Measurements from ENCODE around the gene TRIM71.
A peak's percentile ranks its signal among the peaks of the same experiment; 100 is the strongest.
"Not testable (repeated sequence)": the region's sequence is repeated elsewhere in the genome, so short reads cannot be mapped to it uniquely, and the experiment has no call there.

TRIM71 gene

DNA sequence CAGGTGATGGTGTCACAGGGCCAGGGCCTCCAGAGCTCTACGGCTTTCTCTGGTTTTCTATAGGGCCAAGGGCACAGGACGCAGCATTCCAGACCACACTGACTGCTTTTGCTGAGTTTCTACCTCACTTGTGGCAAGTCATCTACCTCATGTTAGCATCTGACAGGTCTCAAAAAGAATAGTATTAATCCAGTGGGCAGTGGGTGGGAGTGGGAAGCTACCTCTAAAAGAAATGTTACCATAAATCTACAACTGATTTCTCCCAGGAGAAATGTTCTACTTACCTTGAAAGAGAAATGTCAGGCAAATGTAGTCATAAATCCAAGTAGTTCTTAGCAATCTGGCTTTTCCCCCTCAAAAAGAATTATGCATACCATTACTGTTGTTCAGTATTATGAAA, 77.9 kb downstream of the TRIM71 start:
- no peak for DNase-seq

DNA sequence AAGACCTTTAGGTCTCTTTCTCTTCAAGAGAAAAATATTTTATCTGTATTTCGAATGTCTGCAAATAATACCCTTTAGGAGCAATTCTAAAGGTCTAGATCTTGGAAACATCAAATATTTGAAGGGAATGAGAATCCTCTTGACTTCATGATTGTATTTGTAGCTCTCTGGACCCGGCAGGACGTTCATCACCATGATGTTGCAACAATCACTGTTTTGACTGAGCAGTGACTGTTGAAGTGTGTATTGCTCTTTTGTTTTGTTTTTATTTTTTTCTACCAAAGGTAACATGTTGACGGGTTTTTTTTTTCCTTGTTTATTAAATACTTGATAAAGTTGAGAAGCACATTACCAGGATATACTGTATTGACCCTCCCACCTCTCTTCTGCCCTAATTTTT, 78.3 kb downstream of the TRIM71 start:
- DNase-seq, result no peak

DNA sequence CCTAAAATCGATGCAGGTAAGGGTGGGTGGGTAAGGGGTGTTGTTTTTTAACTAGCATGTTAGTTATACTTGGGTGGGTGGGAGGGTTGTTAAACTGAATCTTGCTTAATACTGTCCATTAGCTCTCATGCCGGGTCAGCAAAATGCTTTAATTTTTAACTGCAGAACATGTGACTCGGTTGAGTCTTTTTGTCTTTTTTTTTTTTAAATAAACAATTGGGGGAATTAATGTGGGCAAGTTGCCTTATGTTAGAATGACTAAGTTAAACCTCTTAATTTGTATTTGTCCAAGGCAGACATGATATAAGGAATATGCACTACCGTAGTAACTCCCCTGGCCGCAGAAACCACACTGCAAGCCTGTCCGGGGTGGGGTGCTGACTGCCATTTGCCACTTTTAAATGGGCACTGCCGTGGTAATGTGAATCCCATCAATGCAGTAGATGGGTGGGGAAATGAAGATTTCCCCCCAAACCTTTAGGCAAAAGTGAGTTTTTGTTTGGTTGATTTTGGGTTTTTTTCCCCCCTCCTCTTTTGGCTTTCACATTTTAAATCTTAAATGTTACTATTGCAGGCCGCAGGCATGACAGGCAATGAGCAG, 79.3 kb downstream of the TRIM71 start:
- no peak for DNase-seq

DNA sequence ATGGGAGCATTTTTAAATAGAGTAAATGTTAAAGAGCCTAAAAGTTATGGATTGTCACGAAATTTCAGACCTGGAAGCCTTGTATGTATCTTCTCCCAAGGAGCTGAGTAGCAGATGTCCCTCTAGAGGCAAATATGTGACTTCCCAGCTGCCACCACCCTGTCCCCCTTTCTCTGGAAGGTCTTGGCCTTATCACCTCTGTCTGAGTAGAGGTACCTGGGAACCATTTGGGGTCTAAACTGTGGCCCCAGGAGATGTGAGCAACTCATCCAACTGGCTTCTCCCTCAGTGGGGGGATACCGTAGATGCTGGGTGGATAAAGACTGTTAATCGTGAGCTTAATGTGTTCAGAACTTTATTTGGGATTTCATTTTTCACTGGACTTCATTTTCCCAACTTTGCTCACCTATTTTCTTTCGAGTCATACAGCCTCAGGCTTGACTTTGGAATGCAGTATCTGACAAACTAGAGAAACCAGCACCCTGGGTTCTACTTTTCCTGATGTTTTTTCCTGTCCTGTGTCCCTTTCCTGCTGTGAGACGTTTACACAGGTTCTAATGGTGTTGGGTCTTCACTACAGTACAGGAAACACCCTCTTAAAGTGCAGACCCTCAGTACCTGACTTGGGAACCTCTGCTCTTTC, 80.3 kb downstream of the TRIM71 start:
- DNase-seq, result no peak

DNA sequence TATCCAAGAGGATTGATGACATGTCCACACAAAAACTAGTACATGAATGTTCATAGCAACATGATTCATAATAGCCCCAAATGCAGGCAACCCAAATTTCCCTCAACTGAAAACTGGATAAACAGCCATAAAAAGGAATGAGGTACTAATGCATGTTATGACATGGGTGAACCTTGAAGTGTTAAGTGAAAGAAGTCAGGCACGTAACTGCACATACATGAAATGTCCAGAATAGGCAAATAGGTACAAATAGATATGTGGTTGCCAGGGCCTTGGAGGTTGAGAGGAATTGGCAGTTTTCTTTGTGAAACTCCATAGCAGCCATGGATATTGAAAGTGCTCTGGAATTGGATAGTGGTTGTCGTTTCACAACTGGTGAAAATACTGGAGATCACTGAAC, 81.5 kb downstream of the TRIM71 start:
- no peak for DNase-seq

DNA sequence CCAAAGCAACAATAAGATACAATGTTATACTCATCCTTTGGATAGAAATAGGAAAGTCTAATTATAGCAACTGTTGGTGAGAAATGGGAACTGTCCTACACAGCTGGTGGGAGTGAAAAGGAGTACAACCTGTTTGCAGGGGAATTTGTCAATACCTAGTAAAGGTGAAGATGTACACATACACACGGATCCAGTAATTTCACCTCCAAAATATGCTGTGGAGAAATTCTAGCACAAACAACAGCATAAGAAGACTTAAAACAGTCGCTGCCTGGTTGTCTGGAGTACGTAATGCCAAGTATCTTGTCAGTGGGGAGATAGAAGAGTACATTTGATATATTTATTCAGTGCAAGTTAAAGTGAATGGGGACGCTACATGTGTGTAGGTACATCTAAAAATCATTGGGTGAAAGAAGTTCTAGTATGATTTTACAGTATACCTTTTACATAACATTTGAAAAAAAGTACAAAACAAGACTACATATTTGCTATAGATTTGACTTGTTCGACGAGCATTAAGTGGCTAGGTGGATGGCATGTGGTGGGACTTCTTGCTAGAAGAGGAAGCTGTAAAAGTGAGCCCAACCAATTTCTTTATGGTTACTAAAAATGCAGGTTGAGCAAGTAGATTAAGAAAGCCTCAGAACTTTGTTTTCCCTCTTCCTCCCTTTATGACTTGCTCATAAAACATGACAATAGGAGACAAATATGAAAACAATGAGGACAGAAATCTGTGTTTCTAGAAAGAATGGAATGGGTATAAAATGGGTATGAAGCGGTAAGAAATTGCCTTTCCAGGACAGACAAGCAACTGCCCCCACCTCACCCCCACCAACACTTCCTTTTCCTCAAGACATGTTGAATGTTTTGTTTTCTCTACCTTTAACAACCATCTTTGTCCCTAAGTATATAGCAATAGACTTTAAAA, 83.5 kb downstream of the TRIM71 start:
- DNase-seq, result no peak

DNA sequence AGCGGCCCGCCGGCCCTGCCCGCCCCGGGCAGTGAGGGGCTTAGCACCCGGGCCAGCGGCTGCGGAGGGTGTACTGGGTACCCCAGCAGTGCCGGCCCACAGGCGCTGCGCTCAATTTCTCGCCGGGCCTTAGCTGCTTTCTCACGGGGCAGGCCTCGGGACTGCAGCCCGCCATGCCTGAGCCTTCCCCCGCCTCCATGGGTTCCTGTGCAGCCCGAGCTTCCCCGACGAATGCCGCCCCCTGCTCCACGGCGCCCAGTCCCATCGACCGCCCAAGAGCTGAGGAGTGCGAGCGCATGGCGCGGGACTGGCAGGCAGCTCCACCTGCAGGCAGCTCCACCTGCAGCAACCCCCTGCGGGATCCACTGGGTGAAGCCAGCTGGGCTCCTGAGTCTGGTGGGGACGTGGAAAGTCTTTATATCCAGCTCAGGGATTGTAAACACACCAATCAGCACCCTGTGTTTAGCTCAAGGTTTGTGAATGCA, 85.1 kb downstream of the TRIM71 start:
- peak; percentile 9 for DNase-seq

DNA sequence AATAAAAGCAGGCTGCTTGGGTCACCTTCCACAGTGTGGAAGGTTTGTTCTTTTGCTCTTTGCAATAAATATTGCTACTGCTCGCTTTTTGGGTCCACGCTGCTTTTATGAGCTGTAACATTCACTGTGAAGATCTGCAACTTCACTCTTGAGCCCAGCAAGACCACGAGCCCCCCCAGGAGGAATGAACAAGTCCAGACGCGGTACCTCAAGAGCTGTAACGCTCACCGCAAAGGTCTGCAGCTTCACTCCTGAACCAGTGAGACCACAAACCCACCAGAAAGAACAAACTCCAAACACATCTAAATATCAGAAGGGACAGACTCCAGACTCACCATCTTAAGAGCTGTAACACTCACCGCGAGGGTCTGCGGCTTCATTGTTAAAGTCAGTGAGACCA, 86.2 kb downstream of the TRIM71 start:
- no peak for DNase-seq

DNA sequence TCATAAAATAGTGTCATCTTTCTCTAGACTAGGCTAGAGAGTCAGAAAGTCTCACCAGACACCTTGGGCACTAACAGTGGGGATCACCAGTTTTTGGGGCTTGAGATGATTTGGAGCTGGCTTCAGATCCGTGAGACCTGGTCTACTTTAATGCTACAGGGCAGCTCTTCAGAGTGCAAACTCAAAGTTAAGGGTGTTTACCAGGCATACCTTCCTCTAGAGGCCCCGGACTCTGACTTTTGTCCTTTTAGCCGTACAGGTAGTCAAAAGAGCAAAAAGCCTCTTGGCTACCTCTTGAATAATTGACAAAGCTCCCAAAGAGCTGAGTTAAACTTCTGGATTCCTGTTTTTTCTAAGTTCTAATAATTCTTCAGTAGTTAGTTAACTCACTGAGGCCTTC, 92.2 kb downstream of the TRIM71 start:
- no peak for DNase-seq

DNA sequence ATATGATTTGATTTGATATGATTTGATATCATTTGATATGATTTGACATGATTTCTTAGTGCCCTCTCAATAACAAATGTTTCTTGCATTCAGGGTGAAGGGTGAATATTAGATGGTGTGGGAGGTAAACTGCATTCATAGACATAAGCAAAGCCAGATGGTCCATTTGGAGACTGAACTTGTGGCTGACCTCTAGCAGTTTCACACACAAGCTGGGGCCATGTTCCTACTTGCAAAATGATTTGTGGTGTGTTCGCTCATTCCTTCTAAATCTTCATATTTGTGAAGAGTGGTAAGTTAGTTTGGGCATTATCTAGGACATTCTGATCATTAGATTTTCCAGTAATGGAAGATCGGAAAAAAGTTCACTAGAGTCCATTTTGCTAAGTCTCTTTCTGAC, 93.2 kb downstream of the TRIM71 start:
- no peak for DNase-seq

DNA sequence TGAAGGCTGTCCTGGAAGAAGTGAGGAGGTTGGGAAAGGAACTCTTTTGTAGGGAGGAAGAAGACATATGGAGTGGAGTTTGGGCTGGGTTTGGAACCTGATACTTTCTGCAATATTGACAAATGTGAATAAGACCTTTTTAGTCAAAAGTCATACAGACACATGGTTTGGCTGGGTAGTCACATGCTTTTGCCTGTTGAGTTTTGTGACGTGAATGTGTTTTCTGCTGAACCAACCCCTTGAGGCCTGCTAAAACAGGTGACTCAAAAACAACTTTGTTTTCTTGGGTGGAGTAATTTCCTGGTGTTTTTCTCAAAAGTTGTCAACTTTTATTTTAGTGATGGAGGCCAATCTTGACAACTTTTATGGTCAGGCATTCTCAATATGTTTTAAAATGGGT, 94.2 kb downstream of the TRIM71 start:
- DNase-seq, result peak; percentile 14

DNA sequence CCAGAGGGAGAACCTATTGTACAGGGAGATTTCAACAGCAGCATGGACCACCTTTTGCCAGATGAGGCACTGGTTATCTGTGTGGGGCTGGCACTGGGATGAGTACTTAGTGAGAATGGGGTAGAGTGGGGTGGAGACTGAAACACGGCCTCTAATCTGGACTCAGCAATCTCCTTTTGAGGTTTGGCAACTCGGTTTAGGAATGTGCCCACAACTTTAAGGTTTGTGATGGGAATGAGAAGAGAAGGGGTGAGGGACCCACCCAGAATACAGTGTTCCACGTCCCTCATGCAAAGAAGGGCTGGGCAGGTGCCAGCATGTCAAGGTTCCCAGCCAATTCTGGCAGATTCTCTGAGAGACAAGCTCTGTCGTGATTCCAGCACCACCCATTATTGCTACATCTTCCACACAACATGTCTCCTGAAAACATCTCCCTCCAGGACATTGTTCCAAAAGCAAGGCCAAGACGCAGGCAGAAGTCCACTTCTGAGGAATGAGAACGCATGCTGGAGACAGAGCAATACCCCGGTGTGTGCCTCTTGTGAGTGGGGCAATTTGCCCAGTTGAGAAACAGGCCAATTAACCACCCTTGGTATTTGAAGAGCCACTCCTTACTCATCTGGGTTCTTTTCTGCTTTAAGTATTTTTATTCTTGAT, 96.1 kb downstream of the TRIM71 start:
- no peak for DNase-seq

DNA sequence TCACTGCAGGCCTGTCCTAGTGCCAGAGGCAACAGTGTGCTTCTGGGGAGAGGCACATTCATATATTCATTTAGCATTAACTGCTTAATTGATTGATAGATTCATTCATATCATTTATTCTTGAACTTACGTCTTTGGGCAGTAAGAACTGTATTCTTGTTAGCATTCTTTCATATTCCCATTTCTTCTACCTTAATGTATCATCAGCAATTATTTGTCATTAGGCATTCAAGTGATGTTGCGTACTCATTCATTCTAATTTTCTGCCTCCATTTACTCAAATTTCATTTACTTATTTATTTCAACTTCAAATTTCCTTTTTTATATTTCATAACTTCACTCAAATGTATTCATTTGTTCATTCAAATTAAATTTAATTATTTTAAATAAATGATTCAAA, 102.1 kb downstream of the TRIM71 start:
- DNase-seq, result no peak

DNA sequence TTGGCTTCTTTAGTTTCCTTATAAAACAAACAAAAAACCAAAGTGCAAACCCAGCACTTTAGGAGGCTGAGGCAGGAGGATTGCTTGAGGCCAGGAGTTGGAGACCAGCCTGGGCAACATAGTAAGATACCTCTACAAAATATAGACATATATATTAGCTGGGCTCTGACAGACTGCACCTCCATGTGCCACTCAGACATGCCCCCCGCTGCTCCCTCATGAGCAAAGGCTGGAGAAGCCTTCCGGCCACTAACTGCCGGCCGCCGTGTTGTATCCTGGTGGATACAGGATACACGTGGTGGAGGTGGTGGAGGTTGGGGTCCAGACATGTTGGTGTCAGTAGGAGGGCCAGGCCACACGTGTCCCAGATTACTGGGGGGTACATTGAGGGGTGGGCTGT, 104.3 kb downstream of the TRIM71 start:
- DNase-seq, result no peak

DNA sequence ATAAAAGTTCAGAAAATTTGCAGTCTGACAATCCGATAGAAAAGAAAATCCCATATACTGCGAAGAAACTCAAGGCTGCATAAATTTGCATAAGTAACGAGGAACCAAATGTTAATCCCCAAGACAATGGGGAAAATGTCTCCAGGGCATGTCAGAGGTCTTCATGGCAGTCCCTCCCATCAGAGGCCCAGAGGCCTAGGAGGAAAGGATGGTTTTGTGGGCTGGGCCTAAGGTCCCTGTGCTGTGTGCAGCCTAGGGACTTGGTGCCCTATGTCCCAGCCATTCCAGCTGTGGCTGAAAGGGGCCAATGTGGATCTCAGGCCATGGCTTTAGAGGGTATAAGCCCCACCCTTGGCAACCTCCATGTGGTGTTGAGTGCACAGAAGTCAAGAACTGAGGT, 112.4 kb downstream of the TRIM71 start:
- DNase-seq, result no peak

DNA sequence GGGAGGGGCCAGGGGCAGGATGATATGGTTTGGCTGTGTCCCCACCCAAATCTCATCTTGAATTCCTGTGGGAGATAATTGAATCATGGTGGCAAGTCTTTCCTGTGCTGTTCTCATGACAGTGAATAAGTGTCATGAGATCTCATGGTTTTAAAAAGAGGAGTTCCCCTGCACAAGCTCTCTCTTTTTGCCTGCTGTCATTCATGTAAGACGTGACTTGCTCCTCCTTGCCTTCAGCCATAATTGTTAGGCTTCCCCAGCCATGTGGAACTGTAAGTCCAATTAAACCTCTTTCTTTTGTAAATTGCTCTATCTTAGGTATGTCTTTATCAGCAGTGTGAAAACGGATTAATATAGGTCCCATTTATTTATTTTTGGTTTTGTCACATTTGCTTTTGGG, 113.5 kb downstream of the TRIM71 start:
- not testable (repeated sequence) for DNase-seq

DNA sequence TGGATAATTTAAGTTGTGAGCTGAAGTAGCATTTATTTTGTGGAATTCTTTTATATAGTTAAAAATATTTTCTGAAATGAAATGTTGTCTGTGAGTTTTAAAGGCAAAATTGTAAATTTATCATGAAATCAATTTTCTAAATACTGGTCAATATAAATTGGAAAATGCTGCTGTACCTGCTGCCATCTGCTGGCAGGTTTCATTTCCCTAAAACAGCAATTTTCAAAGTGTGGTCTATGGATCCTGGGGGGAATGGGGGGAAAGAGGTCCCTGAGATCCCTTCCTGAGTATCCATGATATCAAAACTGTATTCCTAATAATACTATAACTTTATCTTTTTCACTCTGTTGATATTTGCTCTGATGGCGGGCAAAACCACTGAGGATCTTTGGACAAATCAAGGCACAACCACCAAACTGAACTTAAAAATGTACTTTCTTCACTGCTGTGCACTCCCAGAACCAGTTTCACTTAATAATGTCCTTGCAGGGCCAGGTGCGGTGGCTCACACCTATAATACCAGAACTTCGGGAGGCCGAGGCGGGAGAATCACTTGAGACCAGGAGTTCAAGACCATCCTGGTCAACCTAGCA, 116.4 kb downstream of the TRIM71 start:
- DNase-seq, result no peak

DNA sequence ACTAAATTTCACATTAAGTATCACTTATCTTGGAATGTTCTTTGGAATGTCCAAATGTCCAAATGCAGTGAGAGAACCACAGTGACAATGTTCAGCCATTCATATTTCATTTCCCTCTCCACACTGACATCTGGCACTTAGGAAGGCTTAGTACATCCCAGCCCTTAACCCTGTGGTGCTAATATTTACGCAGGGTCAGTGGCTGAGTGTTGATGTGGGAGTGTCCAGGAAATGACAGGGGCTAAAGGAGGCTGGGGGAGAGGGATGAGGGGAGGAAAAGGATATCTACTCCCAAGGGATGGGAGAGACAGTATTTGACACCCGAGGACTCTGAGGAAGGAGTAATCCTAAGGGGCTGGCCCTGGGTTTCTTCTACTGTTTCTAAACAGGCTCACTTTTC, 119.5 kb downstream of the TRIM71 start:
- no peak for DNase-seq

DNA sequence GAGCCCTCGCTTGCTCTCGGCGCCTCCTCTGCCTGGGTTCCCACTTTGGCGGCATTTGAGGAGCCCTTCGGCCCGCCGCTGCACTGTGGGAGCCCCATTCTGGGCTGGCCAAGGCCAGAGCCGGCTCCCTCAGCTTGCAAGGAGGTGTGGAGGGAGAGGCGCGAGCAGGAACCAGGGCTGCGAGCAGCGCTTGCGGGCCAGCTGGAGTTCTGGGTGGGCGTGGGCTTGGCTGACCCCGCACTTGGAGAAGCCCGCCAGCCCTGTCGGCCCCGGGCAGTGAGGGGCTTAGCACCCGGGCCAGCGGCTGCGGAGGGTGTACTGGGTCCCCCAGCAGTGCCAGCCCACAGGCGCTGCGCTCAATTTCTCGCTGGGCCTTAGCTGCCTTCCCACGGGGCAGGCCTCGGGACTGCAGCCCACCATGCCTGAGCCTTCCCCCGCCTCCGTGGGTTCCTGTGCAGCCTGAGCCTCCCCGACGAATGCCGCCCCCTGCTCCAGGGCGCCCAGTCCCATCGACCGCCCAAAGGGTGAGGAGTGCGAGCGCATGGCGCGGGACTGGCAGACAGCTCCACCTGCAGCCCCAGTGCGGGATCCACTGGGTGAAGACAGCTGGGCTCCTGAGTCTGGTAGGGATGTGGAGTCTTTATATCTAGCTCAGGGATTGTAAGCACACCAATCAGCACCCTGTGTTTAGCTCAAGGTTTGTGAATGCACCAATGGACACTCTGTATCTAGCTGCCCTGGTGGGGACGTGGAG, 121.9 kb downstream of the TRIM71 start:
- not testable (repeated sequence) for DNase-seq

DNA sequence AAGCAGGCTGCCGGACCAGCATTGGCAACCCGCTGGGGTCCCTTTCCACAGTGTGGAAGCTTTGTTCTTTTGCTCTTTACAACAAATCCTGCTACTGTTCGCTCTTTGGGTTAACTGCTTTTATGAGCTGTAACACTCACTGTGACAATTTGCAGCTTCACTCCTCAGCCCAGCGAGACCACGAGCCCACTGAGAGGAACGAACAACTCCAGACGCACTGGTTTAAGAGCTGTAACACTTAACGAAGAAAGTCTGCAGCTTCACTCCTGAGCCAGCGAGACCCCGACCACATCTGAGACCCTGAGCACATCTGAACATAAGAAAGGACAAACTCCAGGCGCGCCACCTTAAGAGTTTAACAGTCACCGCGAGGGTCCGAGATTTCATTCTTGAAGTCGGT, 122.9 kb downstream of the TRIM71 start:
- DNase-seq, result no peak

DNA sequence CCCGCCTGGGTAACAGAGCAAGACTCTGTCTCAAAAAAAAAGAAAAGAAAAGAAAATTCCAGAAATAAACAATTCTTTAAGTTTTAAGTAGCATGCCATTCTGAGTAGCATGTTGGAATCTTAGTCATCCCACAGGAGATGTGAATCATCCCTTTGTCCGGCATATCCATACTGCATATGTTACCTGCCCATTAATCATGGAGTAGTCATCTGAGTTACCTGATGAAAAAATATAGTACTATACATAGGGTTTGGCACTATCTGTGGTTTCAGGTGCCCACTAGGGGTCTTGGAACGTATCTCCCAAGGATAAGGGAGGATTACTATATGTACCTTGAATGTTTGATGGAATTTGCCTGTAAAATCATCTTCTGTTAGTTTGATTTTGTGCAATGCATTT, 127.3 kb downstream of the TRIM71 start:
- no peak for DNase-seq

DNA sequence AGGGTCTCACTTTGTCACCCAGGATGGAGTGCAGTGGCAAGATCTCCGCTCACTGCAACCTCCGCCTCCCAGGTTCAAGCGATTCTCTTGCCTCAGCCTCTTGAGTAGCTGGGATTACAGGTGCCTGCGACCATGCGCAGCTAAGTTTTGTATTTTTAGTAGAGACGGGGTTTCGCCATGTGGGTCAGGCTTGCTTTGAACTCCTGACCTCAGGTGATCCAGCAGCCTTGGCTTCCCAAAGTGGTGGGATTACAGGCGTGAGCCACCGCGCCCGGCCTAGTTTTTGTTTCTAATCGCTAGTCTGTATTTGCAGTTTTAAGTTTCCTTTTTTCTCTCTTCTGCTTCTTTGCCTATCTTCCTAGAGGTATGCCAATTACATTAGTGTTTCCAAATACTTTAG, 127.8 kb downstream of the TRIM71 start:
- peak; percentile 35 for DNase-seq
